Measurements from ENCODE around the gene ZFAND2B. TPM values are rescaled to one million over a fixed set of nuclear protein-coding genes. Genes with fewer than 3 reads are reported as not detected.

The ZFAND2B gene
- total RNA-seq, 1 experiment from 2014 or later: 31.4 TPM

DNA sequence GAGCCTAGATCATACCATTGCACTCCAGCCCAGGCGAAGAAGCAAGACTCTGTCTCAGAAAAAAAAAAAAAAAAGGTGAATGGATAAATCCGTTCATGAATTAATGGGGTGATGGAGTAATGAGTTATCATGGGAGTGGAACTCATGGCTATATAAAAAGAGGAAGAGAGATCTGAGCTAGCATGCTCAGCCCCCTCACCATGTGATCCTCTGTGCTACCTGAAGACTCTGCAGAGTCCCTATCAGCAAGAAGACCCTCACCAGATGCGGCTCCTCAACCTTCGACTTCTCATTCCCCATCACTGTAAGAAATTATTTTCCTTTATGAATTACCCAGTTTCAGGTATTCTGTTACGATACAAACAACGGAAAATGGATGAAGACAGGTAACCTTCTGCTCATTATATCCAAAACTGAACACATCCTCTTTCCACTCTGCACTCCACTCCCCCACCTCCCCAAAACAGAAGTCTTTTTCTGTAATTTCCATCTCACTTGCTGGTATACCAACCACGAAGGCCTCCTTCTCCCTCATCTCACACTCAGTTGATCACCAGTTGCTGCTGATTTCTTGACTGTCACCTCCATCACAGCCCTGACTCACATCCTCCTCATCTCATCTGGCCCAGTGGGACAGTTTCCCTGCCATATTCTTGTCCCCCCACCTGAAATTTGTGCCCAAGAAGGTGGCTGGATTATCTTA is 19.7 kb upstream of the ZFAND2B start:
- no peak overlapping the region for H2AFZ ChIP-seq (ENCODE audit: low read depth, low read length, poor library complexity, severe bottlenecking)
- no peak for ATAC-seq
- RAD21 ChIA-PET (ENCODE audit: low non-redundant PET in 1 of 2, low total read pairs in 2 of 2, uncharacterized antibody in 2 of 2, unreplicated experiment in 2 of 2): no interaction called here
- CTCF ChIA-PET: no interaction called here
- no peaks in the 10 kb centered on the region for H3K4me1 ChIP-seq (ENCODE audit: control insufficient read depth in 1 of 2, insufficient read depth in 2 of 2, low read length in 2 of 2)
- H3K4me3 ChIP-seq (replicated peaks in 1 of 2; ENCODE audit: low read depth in 1 of 2, low read length in 2 of 2): no peak overlapping the region
- no TSS peak for BruUV-seq (replicated peaks)
- no peaks in the 10 kb centered on the region for H3K79me2 ChIP-seq (ENCODE audit: insufficient read depth, low read length)
- H3K9me3 ChIP-seq (ENCODE audit: control insufficient read depth in 1 of 2, insufficient read depth in 1 of 2, low read depth in 1 of 2, low read length in 2 of 2): no peaks in the 10 kb centered on the region
- no peaks in the 10 kb centered on the region for H3K9me2 ChIP-seq (ENCODE audit: insufficient read depth)
- POLR2A ChIA-PET: no interaction called here
- intact Hi-C loops (cut with micrococcal nuclease): no loop called here
- no peak for TF ChIP-seq POLR2A (IDR thresholded peaks at IDR 0.05; ENCODE audit: borderline replicate concordance, extremely low read depth, insufficient read depth, insufficient read length)
- no peak for TF ChIP-seq CEBPB (IDR thresholded peaks at IDR 0.05; ENCODE audit: low read depth)
- TF ChIP-seq ZFX (IDR thresholded peaks at IDR 0.05): no peak
- no peak for TF ChIP-seq CBX3 (IDR thresholded peaks at IDR 0.05; ENCODE audit: low read depth)
- TF ChIP-seq, protein P1, sequence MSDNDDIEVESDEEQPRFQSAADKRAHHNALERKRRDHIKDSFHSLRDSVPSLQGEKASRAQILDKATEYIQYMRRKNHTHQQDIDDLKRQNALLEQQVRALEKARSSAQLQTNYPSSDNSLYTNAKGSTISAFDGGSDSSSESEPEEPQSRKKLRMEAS (IDR thresholded peaks at IDR 0.05): no peak
- TF ChIP-seq, protein P2, sequence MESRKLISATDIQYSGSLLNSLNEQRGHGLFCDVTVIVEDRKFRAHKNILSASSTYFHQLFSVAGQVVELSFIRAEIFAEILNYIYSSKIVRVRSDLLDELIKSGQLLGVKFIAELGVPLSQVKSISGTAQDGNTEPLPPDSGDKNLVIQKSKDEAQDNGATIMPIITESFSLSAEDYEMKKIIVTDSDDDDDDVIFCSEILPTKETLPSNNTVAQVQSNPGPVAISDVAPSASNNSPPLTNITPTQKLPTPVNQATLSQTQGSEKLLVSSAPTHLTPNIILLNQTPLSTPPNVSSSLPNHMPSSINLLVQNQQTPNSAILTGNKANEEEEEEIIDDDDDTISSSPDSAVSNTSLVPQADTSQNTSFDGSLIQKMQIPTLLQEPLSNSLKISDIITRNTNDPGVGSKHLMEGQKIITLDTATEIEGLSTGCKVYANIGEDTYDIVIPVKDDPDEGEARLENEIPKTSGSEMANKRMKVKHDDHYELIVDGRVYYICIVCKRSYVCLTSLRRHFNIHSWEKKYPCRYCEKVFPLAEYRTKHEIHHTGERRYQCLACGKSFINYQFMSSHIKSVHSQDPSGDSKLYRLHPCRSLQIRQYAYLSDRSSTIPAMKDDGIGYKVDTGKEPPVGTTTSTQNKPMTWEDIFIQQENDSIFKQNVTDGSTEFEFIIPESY (IDR thresholded peaks at IDR 0.05; ENCODE audit: extremely low read depth, insufficient replicate concordance, low read length): no peak
- TF ChIP-seq, protein P3, sequence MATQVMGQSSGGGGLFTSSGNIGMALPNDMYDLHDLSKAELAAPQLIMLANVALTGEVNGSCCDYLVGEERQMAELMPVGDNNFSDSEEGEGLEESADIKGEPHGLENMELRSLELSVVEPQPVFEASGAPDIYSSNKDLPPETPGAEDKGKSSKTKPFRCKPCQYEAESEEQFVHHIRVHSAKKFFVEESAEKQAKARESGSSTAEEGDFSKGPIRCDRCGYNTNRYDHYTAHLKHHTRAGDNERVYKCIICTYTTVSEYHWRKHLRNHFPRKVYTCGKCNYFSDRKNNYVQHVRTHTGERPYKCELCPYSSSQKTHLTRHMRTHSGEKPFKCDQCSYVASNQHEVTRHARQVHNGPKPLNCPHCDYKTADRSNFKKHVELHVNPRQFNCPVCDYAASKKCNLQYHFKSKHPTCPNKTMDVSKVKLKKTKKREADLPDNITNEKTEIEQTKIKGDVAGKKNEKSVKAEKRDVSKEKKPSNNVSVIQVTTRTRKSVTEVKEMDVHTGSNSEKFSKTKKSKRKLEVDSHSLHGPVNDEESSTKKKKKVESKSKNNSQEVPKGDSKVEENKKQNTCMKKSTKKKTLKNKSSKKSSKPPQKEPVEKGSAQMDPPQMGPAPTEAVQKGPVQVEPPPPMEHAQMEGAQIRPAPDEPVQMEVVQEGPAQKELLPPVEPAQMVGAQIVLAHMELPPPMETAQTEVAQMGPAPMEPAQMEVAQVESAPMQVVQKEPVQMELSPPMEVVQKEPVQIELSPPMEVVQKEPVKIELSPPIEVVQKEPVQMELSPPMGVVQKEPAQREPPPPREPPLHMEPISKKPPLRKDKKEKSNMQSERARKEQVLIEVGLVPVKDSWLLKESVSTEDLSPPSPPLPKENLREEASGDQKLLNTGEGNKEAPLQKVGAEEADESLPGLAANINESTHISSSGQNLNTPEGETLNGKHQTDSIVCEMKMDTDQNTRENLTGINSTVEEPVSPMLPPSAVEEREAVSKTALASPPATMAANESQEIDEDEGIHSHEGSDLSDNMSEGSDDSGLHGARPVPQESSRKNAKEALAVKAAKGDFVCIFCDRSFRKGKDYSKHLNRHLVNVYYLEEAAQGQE (IDR thresholded peaks at IDR 0.05; ENCODE audit: low read depth): no peak
- TF ChIP-seq POLR2AphosphoS5 (IDR thresholded peaks at IDR 0.05; ENCODE audit: low read depth, low read length): no peak
- TF ChIP-seq, protein P4, sequence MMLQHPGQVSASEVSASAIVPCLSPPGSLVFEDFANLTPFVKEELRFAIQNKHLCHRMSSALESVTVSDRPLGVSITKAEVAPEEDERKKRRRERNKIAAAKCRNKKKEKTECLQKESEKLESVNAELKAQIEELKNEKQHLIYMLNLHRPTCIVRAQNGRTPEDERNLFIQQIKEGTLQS (IDR thresholded peaks at IDR 0.05): no peak
- TF ChIP-seq ZNF274 (IDR thresholded peaks at IDR 0.05; ENCODE audit: low read depth, low read length): no peak
- TF ChIP-seq, protein P5, sequence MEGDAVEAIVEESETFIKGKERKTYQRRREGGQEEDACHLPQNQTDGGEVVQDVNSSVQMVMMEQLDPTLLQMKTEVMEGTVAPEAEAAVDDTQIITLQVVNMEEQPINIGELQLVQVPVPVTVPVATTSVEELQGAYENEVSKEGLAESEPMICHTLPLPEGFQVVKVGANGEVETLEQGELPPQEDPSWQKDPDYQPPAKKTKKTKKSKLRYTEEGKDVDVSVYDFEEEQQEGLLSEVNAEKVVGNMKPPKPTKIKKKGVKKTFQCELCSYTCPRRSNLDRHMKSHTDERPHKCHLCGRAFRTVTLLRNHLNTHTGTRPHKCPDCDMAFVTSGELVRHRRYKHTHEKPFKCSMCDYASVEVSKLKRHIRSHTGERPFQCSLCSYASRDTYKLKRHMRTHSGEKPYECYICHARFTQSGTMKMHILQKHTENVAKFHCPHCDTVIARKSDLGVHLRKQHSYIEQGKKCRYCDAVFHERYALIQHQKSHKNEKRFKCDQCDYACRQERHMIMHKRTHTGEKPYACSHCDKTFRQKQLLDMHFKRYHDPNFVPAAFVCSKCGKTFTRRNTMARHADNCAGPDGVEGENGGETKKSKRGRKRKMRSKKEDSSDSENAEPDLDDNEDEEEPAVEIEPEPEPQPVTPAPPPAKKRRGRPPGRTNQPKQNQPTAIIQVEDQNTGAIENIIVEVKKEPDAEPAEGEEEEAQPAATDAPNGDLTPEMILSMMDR (IDR thresholded peaks at IDR 0.05 in 2 of 3, conservative IDR thresholded peaks at IDR 0.05 in 1 of 3; ENCODE audit: borderline replicate concordance in 1 of 3, insufficient read depth in 1 of 3, low read depth in 2 of 3, low read length in 2 of 3): no peak
- no peak for TF ChIP-seq SRF (IDR thresholded peaks at IDR 0.05; ENCODE audit: low read depth)
- no peak for TF ChIP-seq EGR1 (IDR thresholded peaks at IDR 0.05; ENCODE audit: low read depth)
- no peaks in the 10 kb centered on the region for H4K20me1 ChIP-seq (ENCODE audit: insufficient read depth)
- H3K4me2 ChIP-seq (ENCODE audit: low read length): no peak overlapping the region
- no peak overlapping the region for H3K27ac ChIP-seq (ENCODE audit: low read depth, low read length)
- no peak for DNase-seq (ENCODE audit: low read depth, low spot score)
- no peak overlapping the region for H3K9ac ChIP-seq (ENCODE audit: low read length)
- H3K27me3 ChIP-seq (ENCODE audit: insufficient read depth, low read length): no peaks in the 10 kb centered on the region
- H3K36me3 ChIP-seq (ENCODE audit: control insufficient read depth in 1 of 2, insufficient read depth in 2 of 2, low read length in 2 of 2): peaks cover 5 to 14% of the 10 kb centered on the region in 2 experiments; a peak in 3 of 4 replicates
